Ovary (tissue), 9 donors: Measurements from ENCODE around the gene DNHD1. TPM values are rescaled to one million over a fixed set of nuclear protein-coding genes. Genes with fewer than 3 reads are reported as not detected.
"Not testable (repeated sequence)": the region's sequence is repeated elsewhere in the genome, so short reads cannot be mapped to it uniquely, and the experiment has no call there.

Experiments
- DNase-seq, 5 donors: peaks; one replicate each; pipeline ENCODE4 v3.0.0-alpha.2; 2019 to 2020
- H3K27ac ChIP-seq, 2 donors: fragments of 200-600 bp; one replicate each; pipeline versions ENCODE4 v1.5.1 to v1.8.0; 2019 to 2022
- H3K27me3 ChIP-seq: fragments of 200-600 bp; one replicate; pipeline ENCODE4 v1.8.0; 2022
- H3K36me3 ChIP-seq: fragments of 200-600 bp; sonication (generic); one replicate; pipeline ENCODE4 v1.5.1; 2019
- H3K4me1 ChIP-seq: one replicate; pipeline ENCODE4 v1.8.1; 2013; ENCODE audit warnings: mild to moderate bottlenecking, moderate library complexity; ENCODE audit not compliant: insufficient read depth
- H3K4me3 ChIP-seq: fragments of 200-600 bp; sonication (generic); one replicate; pipeline ENCODE4 v1.5.1; 2017
- H3K9me3 ChIP-seq, 2 donors: fragments of 200-600 bp in 1 of 2; sonication (generic) in 1 of 2; one replicate each; pipeline versions ENCODE4 v1.5.1 to v1.8.1; 2013 to 2019; ENCODE audit warnings: mild to moderate bottlenecking in 1 of 2, moderate library complexity in 1 of 2
- EP300 ChIP-seq: sonication (generic); formaldehyde crosslinking; IDR thresholded peaks from one replicate; pipeline ENCODE4 v1.6.1; 2017; ENCODE audit warnings: antibody characterized with exemption
- POLR2A ChIP-seq: fragments of 450-650 bp; IDR thresholded peaks from one replicate; pipeline ENCODE4 v1.6.1; 2017; ENCODE audit warnings: antibody characterized with exemption, mild to moderate bottlenecking, moderate library complexity
- WGBS, 3 donors: extraction: QIAGEN DNeasy Blood & Tissue Kit in 1 of 3; methylation state at CpG; one replicate each; pipeline versions ENCODE4 v1.1.5 to v1.1.7; 2013 to 2017; 5-methylcytosine and 5-hydroxymethylcytosine counted together
- intact Hi-C, 4 donors: fragments of 100-400 bp; cut with DNase I; formaldehyde crosslinking; loops; one replicate each; pipeline versions ENCODE4 v1.11.0 to v1.15.1; 2022 to 2023
- polyA plus RNA-seq, 2 donors: library from polyadenylated mRNA; stranded (reverse); fragments of 200-250 nt in 1 of 2; fragments of 350-450 nt in 1 of 2; fragmentation: Illumina TruSeq in 1 of 2; extraction: RNeasy Lipid Tissue Mini Kit (QIAGEN cat#74804) in 1 of 2; gene quantifications; one replicate each; pipeline ENCODE4 v1.2.3, GENCODE V29; 2013 to 2014
- total RNA-seq, 7 donors: library from RNA; depleted of rRNA in 2 of 7; stranded (reverse); fragments of >200 nt in 2 of 7; fragmentation: NEBNext Ultra II Directional in 3 of 7; extraction: Animal tissue kit (Norgen Biotek cat#: 25700) in 3 of 7; gene quantifications; one replicate each; pipeline versions ENCODE4 v1.1.0 to v1.2.4, GENCODE V29; 2016 to 2023
- TF ChIP-seq, protein P1 (sequence below), 3 donors: fragments of 450-650 bp in 2 of 3; fragments of 200-600 bp in 1 of 3; IDR thresholded peaks; one replicate each; pipeline versions ENCODE4 v1.5.1 to v1.8.0; 2016 to 2022; ENCODE audit warnings: antibody characterized with exemption in 3 of 3, mild to moderate bottlenecking in 1 of 3
- donor health status: DM: no; HTN: no; CAD: no; lungs with moderate emphysema.
- donor health status: DM: no; HTN: no; CAD: no.
- donor health status: Bipolar disorder and iron deficiency.
- donor health status: DM: yes; HTN: yes; CAD: no.
- donor health status: DM: no; HTN: no; CAD: no.
- donor health status: DM: yes; HTN: yes; CAD: no.

The DNHD1 gene
- total and polyA plus RNA-seq, 9 donors = 4.0 to 27.6 (median 9.2) TPM

DNA sequence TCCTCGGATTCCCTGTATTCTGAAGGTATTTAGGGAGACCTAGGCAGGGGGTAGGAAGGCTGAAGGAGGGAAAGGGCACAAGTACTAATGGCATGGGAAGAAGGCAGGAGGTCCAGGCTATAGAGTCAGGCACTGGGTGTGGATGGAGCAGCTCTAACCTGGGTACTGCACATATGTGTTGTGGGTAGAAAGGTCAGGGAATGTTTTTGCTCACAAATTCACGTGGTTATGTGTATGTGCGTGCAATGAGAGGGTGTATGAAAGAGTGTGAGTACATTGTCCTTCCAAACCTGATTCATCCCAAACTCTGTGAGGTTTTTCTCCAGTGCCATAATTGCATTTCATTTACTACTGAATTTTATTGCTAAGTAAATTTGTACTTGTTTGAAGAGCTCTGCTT, 23.2 kb downstream of the DNHD1 start:
- H3K4me1 ChIP-seq = no peaks in the 10 kb centered on the region
- H3K27ac ChIP-seq = no peak overlapping the region
- intact Hi-C loops = no loop called here
- no peaks in the 10 kb centered on the region for H3K36me3 ChIP-seq
- DNase-seq = no peak
- H3K9me3 ChIP-seq = no peaks in the 10 kb centered on the region
- H3K4me3 ChIP-seq = no peak overlapping the region
- TF ChIP-seq, protein P1, sequence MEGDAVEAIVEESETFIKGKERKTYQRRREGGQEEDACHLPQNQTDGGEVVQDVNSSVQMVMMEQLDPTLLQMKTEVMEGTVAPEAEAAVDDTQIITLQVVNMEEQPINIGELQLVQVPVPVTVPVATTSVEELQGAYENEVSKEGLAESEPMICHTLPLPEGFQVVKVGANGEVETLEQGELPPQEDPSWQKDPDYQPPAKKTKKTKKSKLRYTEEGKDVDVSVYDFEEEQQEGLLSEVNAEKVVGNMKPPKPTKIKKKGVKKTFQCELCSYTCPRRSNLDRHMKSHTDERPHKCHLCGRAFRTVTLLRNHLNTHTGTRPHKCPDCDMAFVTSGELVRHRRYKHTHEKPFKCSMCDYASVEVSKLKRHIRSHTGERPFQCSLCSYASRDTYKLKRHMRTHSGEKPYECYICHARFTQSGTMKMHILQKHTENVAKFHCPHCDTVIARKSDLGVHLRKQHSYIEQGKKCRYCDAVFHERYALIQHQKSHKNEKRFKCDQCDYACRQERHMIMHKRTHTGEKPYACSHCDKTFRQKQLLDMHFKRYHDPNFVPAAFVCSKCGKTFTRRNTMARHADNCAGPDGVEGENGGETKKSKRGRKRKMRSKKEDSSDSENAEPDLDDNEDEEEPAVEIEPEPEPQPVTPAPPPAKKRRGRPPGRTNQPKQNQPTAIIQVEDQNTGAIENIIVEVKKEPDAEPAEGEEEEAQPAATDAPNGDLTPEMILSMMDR (IDR thresholded peaks at IDR 0.05) = no peak
- TF ChIP-seq EP300 (no peak), POLR2A (no peak)
- 81 to 89% (median 83%) methylated on average over 3 of the region's 3 CpGs for WGBS, 3 donors
- H3K27me3 ChIP-seq = no peaks in the 10 kb centered on the region

DNA sequence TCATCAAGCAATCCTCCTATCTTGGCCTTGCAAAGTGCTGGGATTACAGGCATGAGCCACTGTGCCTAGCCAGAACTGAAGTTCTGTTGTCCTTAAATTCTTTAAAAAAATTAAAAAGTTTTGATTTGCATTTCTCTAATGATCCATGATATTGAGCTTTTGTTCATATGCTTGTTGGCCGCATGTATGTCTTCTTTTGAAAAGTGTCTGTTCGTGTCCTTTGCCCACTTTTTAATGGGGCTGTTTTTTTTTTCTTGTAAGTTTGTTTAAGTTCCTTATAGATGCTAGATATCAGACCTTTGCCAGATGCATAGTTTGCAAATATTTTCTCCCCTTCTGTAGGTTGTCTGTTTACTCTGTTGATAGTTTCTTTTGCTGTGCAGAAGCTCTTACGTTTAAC, 24.9 kb downstream of the DNHD1 start:
- 94 to 97% (median 97%) methylated on average over 3 of the region's 3 CpGs for WGBS, 3 donors
- intact Hi-C loops, H3K4me1 ChIP-seq, H3K27me3 ChIP-seq, H3K4me3 ChIP-seq, H3K36me3 ChIP-seq, H3K27ac ChIP-seq, DNase-seq, H3K9me3 ChIP-seq: not testable (repeated sequence)

DNA sequence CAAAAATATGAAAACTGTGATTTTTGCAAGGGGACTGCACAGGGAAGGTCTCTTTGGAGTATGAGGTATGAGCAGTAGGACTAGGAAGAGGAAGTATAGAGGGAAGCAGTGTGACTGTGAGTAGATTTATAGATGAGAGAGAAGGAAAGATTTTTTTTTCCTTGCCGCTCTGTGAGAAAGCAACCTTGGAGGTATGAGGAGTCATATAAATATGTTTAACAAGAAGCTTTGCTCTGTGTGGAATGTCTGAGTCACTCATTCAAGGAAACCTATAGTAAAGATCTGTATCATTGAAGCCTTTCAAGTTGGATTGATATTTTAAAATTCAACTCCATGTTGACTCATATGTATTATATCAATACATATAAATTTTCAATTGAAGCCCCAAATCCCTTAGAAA, 26.2 kb downstream of the DNHD1 start:
- no peaks in the 10 kb centered on the region for H3K36me3 ChIP-seq
- no peaks in the 10 kb centered on the region for H3K4me1 ChIP-seq
- H3K27ac ChIP-seq = no peak overlapping the region
- intact Hi-C loops = no loop called here
- TF ChIP-seq POLR2A (no peak), EP300 (no peak)
- TF ChIP-seq, protein P1 (IDR thresholded peaks at IDR 0.05) = no peak
- no peaks in the 10 kb centered on the region for H3K9me3 ChIP-seq
- no peak for DNase-seq
- 0 to 96% (median 49%) methylated on average over 1 of the region's 1 CpG for WGBS, 3 donors
- H3K27me3 ChIP-seq = no peaks in the 10 kb centered on the region
- H3K4me3 ChIP-seq = no peak overlapping the region

DNA sequence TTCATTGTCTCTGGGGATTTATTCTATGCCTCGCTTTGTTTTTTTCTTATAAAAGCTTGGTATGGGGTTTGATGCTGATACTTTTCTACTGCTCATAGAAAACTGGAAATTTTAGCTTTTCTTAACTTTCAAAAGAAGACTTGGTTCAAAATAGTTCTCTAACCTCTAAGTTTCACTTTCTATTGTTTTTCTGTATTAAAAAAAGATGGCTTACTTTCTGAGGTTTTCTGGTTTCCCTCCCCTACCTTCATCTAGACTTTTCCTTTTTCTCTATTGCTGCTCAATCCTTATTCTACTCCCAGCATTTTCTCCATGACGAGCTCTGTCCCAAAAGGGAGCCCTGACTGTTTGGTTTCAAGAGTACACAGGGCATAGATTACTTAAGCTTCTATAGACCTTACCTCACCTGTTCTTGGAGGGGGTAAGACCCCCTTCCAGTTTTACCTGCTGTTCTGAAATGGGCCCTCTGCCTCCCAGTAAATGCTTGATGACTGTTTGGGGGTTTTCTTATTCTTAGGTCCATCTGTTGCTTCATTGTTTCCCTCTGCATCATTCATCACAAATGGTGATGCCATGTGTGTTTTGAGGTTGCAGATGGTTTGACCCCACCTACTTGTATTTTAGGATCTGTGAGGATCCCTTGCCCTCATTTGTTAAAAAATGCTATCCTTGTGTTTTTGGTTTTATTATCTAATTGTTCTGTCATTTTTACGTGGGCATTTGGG, 29.5 kb downstream of the DNHD1 start:
- no peak for DNase-seq
- 86 to 89% (median 88%) methylated on average over 3 of the region's 3 CpGs for WGBS, 3 donors
- H3K27ac ChIP-seq = no peak overlapping the region
- H3K36me3 ChIP-seq = no peaks in the 10 kb centered on the region
- H3K4me1 ChIP-seq = no peaks in the 10 kb centered on the region
- no peak overlapping the region for H3K4me3 ChIP-seq
- no peak for TF ChIP-seq EP300
- no peak for TF ChIP-seq POLR2A
- TF ChIP-seq, protein P1 (IDR thresholded peaks at IDR 0.05) = no peak
- intact Hi-C loops = no loop called here
- H3K27me3 ChIP-seq = no peaks in the 10 kb centered on the region
- H3K9me3 ChIP-seq = no peaks in the 10 kb centered on the region

DNA sequence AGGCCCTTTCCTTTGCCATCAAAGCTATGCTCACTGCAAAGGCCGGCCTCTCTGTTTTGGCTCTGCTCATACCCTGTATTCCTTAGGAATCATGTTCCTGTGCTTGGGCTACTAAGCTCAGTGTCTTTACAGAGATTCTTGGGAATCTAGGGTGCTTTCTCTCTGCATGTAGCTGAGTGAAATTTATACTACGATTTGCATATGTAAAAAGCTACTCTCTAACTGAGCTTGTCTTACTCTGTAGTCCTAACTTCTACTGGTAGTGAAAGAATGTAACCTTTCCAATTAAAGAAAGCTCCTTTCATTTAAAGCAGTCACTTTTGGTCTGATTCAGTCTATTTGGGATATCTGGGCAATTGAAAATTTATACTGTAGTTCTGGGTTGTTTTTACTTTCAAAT, 32.2 kb downstream of the DNHD1 start:
- WGBS, 3 donors = 83 to 90% (median 88%) methylated on average over 2 of the region's 2 CpGs
- Histone ChIP-seq H3K27ac (no peak overlapping the region), H3K9me3 (no peaks in the 10 kb centered on the region), H3K4me3 (no peak overlapping the region), H3K36me3 (no peaks in the 10 kb centered on the region), H3K27me3 (no peaks in the 10 kb centered on the region), H3K4me1 (no peaks in the 10 kb centered on the region)
- TF ChIP-seq, protein P1 (IDR thresholded peaks at IDR 0.05) = no peak
- TF ChIP-seq EP300 (no peak), POLR2A (no peak)
- no peak for DNase-seq
- intact Hi-C loops = no loop called here
